Activated T-cell treated with anti-CD3 and anti-CD28 coated beads for 48 hours (primary cell): ENCODE measurements around the gene SNCB.

Source experiments
- DNase-seq: peaks from one replicate; pipeline ENCODE4 v3.0.0-alpha.2; 2020; ENCODE audit warnings: low read depth

The SNCB gene

GRCh38 chr5:176574297-176574591 lies 56.1 kb downstream of the SNCB start:
- DNase-seq, result no peak

DNA sequence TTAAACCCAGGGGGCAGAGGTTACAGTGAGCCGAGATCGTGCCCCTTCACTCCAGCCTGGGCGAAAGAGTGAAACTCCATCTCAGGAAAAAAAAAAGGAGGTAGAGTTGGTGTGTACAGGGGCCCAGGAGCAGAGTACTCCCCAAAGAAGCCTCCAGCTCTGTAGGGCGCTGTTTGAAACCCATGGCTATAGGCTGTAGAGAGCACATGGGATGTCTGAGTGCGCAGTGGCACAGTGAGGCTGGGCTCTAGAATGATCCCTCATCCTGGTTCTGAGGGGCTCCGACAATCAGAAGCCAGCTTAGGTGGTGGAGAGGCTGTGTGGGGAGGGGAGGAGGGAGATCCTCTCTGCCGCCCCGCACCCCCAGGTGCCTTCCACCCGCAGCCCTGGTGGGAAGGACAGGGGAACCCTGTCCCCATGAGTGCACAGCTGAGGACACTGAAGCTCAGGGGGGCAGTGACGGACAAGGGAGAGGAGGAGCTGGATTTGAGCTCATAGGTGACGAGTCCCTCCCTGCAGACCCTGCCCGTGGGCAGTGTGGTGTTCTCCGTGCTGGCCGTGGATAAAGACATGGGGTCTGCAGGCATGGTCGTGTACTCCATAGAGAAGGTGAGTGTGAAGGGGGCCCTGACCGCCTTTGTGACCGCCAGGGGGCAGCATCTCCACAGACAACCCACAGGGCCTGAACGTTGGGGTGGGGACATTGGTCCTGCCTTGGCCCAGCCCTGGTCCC lies 56.6 kb downstream of the SNCB start:
- DNase-seq, result peak; percentile 71
